Right atrium auricular region (tissue), 2 donors: Measurements from ENCODE around the gene NUMB. TPM values are rescaled to one million over a fixed set of nuclear protein-coding genes. Genes with fewer than 3 reads are reported as not detected.

Experiments used
- DNase-seq: peaks from one replicate; pipeline ENCODE4 v3.0.0-alpha.2; 2019; ENCODE audit warnings: low spot score
- H3K27ac ChIP-seq, 2 donors: fragments of 200-600 bp; sonication (generic); 1 replicate in 1 of 2; 2 replicates in 1 of 2; pipeline ENCODE4 v1.5.1; 2016 to 2019
- H3K27me3 ChIP-seq, 2 donors: fragments of 200-600 bp; sonication (generic); one replicate each; pipeline versions ENCODE4 v1.5.1 to v1.6.0; 2017 to 2019
- H3K36me3 ChIP-seq: fragments of 200-600 bp; sonication (generic); one replicate; pipeline ENCODE4 v1.5.1; 2016
- H3K4me1 ChIP-seq, 2 donors: fragments of 200-600 bp; sonication (generic); one replicate each; pipeline versions ENCODE4 v1.5.1 to v1.6.0; 2017 to 2019
- H3K4me3 ChIP-seq, 2 donors: fragments of 200-600 bp; sonication (generic); 1 replicate in 1 of 2; 2 replicates in 1 of 2; pipeline ENCODE4 v1.5.1; 2017 to 2019; ENCODE audit warnings: mild to moderate bottlenecking in 1 of 2, moderate library complexity in 1 of 2
- H3K9me3 ChIP-seq, 2 donors: fragments of 200-600 bp; sonication (generic); one replicate each; pipeline ENCODE4 v1.5.1; 2019
- total RNA-seq, 2 donors: library from RNA; depleted of rRNA; stranded (reverse); fragments of >200 nt; gene quantifications; one replicate each; pipeline ENCODE4 v1.1.0, GENCODE V29; 2016
- TF ChIP-seq, protein P1 (sequence below), 2 donors: fragments of 200-600 bp; sonication (generic); IDR thresholded peaks; one replicate each; pipeline ENCODE4 v1.5.1; 2019; ENCODE audit warnings: antibody characterized with exemption in 2 of 2

Gene NUMB
- total RNA-seq, 2 donors from 2014 or later = 24.6 to 31.9 TPM

DNA sequence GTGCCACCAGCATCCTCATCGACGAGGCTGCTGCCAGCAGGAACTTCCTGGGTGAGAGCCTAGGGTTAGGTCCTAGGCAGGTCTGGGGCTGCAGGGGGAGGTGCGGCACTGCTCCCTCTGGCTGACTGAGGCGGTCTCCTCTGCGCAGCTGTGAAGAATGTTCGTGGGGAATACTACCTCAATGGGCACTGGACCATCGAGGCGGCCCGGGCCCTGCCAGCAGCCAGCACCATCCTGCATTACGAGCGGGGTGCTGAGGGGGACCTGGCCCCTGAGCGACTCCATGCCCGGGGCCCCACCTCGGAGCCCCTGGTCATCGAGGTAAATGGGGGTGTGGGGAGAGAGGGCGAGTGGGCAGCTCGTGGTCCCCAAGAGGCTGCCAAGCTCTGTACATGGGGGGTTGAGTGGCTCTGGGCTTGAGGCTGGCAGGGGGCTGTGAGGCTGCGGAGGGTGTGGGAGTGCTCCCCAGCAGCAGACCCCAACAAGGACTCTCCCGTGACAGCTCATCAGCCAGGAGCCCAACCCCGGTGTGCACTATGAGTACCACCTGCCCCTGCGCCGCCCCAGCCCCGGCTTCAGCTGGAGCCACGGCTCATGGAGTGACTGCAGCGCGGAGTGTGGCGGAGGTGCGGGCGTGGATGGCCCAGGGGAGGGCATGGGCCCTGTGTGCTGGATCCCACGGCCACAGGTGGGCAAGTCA is 206.7 kb downstream of the NUMB start:
- Histone ChIP-seq H3K9me3 (no peaks in the 10 kb centered on the region), H3K36me3 (no peaks in the 10 kb centered on the region), H3K27ac (no peak overlapping the region), H3K4me1 (no peaks in the 10 kb centered on the region), H3K27me3 (no peaks in the 10 kb centered on the region), H3K4me3 (no peak overlapping the region)
- TF ChIP-seq, protein P1, sequence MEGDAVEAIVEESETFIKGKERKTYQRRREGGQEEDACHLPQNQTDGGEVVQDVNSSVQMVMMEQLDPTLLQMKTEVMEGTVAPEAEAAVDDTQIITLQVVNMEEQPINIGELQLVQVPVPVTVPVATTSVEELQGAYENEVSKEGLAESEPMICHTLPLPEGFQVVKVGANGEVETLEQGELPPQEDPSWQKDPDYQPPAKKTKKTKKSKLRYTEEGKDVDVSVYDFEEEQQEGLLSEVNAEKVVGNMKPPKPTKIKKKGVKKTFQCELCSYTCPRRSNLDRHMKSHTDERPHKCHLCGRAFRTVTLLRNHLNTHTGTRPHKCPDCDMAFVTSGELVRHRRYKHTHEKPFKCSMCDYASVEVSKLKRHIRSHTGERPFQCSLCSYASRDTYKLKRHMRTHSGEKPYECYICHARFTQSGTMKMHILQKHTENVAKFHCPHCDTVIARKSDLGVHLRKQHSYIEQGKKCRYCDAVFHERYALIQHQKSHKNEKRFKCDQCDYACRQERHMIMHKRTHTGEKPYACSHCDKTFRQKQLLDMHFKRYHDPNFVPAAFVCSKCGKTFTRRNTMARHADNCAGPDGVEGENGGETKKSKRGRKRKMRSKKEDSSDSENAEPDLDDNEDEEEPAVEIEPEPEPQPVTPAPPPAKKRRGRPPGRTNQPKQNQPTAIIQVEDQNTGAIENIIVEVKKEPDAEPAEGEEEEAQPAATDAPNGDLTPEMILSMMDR (IDR thresholded peaks at IDR 0.05) = no peak
- DNase-seq = no peak

DNA sequence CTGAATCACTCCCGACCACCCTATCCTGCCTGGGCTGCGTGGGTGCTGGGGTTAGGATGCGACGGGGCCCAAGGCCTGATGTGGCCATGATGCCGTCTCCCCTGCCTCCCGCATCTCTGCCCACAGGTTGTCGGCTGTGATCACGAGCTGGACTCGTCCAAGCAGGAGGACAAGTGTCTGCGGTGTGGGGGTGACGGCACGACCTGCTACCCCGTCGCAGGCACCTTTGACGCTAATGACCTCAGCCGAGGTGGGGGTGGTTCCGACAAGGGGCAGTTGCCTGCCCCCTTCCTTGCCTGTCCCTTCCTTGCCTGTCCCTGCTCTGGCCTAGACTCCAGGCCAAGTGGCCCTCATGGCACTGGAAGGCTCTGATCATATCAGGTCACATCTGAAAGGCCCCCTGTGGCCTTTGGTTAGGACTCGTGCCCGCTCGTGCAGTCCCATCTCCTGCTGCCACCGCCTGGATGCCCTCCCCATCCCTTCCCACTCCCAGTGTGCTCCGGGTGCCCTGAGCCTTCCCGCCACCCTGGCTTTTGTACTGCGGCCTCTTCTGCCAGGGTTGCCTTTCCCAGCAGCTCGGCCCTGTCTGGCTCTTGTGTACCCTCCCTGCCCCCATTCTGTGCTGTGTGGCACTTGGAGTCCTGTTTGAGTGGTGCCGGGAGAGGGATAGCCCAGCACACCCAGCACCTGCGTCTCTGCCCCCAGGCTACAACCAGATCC is 207.4 kb downstream of the NUMB start:
- TF ChIP-seq, protein P1 (IDR thresholded peaks at IDR 0.05) = no peak
- H3K27ac ChIP-seq = no peak overlapping the region
- no peak overlapping the region for H3K4me3 ChIP-seq
- H3K27me3 ChIP-seq = no peaks in the 10 kb centered on the region
- no peak for DNase-seq
- no peaks in the 10 kb centered on the region for H3K36me3 ChIP-seq
- no peaks in the 10 kb centered on the region for H3K9me3 ChIP-seq
- peaks cover 0 to 3% of the 10 kb centered on the region in 2 donors for H3K4me1 ChIP-seq

DNA sequence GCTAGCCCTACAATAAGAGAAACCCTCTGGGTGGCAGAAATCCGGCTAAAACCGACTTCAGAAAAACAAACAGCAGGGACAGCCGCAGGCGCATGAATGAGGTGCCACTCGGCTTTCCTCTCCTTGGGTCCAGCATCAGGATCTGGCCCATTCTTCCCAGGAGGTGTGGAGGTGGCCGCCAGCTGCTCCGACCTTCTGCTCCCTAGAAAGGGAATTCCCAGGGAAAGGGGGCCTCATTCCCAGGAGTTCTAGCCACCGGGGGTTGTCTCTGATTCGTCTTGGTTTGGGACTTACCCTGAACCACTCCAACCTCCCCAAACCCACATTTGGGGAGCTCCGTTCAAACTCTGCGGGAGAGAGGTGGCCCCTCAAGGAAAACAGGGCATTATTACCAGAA is 208.0 kb downstream of the NUMB start:
- TF ChIP-seq, protein P1 (IDR thresholded peaks at IDR 0.05) = no peak
- no peak for DNase-seq
- no peak overlapping the region for H3K4me3 ChIP-seq
- no peaks in the 10 kb centered on the region for H3K27me3 ChIP-seq
- H3K4me1 ChIP-seq = peaks cover 0 to 9% of the 10 kb centered on the region in 2 donors
- no peaks in the 10 kb centered on the region for H3K9me3 ChIP-seq
- H3K36me3 ChIP-seq = no peaks in the 10 kb centered on the region
- H3K27ac ChIP-seq = no peak overlapping the region

DNA sequence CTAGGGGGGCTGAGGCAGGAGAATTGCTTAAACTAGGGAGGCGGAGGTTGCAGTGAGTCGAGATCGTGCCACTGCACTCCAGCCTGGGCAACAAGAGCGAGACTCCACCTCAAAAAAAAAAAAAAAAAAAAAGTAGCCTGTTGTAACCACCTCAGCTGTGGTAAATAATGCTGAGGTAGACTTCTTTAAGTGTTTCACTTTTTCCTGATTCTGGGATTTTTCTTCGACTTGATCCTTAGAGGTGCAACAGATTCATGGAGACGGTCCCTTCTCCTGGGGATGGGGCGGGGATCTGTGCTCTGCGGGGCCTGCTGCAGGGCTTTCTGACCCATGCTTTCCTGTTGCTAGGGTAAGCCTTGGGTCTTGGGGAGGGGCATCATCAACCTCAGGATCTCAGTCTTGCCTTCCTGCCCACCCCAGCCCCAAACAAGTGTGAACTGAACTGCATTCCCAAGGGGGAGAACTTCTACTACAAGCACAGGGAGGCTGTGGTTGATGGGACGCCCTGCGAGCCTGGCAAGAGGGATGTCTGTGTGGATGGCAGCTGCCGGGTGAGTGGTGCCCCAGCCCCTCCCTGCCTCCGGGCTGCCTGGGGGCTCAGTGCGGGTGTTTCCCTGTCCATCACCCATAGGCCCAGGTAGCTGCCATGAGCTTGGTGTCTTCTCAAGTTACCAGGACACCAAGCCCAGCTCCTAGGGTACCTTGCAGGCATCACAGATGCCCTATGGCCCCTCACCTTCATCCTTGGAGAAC is 208.6 kb downstream of the NUMB start:
- Histone ChIP-seq H3K9me3 (no peaks in the 10 kb centered on the region), H3K27ac (no peak overlapping the region), H3K36me3 (no peaks in the 10 kb centered on the region), H3K4me3 (no peak overlapping the region), H3K4me1 (peaks cover 0 to 11% of the 10 kb centered on the region in 2 donors), H3K27me3 (no peaks in the 10 kb centered on the region)
- no peak for DNase-seq
- TF ChIP-seq, protein P1 (IDR thresholded peaks at IDR 0.05) = no peak

DNA sequence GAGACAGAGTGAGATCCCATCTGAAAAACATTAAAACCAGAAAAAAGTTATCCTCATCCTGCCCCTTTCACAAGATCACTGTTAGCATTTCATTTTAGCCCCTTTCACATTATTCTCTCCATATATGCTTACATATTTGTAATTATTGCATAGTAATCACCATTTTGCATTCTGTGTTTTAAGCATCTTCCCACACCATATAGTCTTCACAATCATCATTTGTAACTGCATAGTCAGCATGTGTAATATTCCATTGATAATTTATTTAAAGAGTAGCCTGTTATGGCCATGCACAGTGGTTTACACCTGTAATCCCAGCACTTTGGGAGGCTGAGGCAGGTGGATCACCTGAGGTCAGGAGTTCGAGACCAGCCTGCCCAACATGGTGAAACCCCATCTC is 209.2 kb downstream of the NUMB start:
- no peak for DNase-seq
- Histone ChIP-seq H3K9me3 (no peaks in the 10 kb centered on the region), H3K36me3 (no peaks in the 10 kb centered on the region)

More for the DNA sequence above, 209.2 kb downstream of the NUMB start:
- TF ChIP-seq, protein P1 (IDR thresholded peaks at IDR 0.05) = no peak
- Histone ChIP-seq H3K27ac (no peak overlapping the region), H3K4me1 (peaks cover 0 to 11% of the 10 kb centered on the region in 2 donors), H3K4me3 (no peak overlapping the region), H3K27me3 (no peaks in the 10 kb centered on the region)
